ENCODE measurements around the gene CENATAC. TPM values are rescaled to one million over a fixed set of nuclear protein-coding genes. Genes with fewer than 3 reads are reported as not detected.
"Not testable (repeated sequence)": the region's sequence is repeated elsewhere in the genome, so short reads cannot be mapped to it uniquely, and the experiment has no call there.

Gene CENATAC
- total and polyA plus RNA-seq, 8 donors, result 34.5 to 53.0 (median 41.5) TPM

DNA sequence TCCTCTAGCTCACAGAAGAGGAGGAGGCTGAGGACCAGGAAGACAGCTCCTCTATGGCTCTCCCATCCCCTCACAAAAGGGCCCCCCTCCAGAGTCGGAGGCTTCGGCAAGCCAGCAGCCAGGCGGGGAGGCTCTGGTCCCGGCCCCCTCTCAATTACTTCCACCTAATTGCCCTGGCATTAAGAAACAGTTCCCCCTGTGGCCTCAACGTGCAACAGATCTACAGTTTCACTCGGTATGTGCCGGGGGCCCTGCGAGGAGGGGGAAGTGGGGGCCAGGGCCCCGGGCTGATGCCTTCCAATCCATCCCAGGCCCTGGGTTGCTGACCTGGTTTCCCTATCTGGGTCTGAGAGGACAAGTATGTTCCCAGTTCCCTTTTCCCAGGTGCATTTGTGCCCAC lies 18.5 kb upstream of the CENATAC start:
- no peaks in the 10 kb centered on the region for H3K36me3 ChIP-seq
- intact Hi-C loops (cut with DNase I), result no loop called here
- TF ChIP-seq, protein P1, sequence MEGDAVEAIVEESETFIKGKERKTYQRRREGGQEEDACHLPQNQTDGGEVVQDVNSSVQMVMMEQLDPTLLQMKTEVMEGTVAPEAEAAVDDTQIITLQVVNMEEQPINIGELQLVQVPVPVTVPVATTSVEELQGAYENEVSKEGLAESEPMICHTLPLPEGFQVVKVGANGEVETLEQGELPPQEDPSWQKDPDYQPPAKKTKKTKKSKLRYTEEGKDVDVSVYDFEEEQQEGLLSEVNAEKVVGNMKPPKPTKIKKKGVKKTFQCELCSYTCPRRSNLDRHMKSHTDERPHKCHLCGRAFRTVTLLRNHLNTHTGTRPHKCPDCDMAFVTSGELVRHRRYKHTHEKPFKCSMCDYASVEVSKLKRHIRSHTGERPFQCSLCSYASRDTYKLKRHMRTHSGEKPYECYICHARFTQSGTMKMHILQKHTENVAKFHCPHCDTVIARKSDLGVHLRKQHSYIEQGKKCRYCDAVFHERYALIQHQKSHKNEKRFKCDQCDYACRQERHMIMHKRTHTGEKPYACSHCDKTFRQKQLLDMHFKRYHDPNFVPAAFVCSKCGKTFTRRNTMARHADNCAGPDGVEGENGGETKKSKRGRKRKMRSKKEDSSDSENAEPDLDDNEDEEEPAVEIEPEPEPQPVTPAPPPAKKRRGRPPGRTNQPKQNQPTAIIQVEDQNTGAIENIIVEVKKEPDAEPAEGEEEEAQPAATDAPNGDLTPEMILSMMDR (IDR thresholded peaks at IDR 0.05), result no peak
- peaks cover 0 to 9% of the 10 kb centered on the region in 2 donors for H3K4me1 ChIP-seq
- no peak overlapping the region for H3K4me3 ChIP-seq
- DNase-seq, result no peak
- no peak overlapping the region for H3K27ac ChIP-seq
- no peaks in the 10 kb centered on the region for H3K27me3 ChIP-seq
- H3K9me3 ChIP-seq, result no peaks in the 10 kb centered on the region
- ATAC-seq, result no peak

DNA sequence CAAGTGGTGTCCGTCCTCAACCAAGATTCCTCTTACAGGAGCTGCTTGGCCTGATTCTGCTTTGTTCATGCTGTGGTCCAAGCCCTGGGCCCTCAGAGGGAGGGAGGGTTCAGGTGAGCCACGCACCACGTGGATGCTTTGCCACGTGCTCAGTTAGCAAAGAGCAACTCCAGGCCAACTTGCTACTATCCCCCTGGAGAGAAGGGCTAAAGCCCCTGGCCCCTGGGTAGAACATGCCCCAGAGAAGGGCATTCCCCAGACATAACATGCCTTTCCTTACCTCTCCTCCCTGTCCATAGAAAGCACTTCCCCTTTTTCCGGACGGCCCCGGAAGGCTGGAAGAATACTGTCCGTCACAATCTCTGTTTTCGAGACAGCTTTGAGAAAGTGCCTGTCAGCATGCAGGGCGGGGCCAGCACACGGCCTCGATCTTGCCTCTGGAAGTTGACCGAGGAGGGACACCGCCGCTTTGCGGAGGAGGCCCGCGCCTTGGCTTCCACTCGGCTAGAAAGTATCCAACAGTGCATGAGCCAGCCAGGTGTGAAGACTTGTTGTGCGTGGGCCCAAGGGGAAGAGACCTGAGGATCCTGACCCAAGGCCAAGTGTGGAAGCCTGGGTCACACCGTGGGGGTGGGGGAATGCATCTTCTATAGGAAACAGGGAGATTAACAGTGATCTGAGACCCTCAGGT lies 17.6 kb upstream of the CENATAC start:
- Histone ChIP-seq H3K4me3 (no peak overlapping the region), H3K27me3 (no peaks in the 10 kb centered on the region), H3K9me3 (no peaks in the 10 kb centered on the region), H3K4me1 (peaks cover 0 to 9% of the 10 kb centered on the region in 2 donors), H3K36me3 (no peaks in the 10 kb centered on the region), H3K27ac (no peak overlapping the region)
- TF ChIP-seq, protein P1 (IDR thresholded peaks at IDR 0.05), result no peak
- DNase-seq (peak in 1 of 4 donors; percentile 54), ATAC-seq (peak; percentile 61)
- intact Hi-C loops (cut with DNase I), result no loop called here

DNA sequence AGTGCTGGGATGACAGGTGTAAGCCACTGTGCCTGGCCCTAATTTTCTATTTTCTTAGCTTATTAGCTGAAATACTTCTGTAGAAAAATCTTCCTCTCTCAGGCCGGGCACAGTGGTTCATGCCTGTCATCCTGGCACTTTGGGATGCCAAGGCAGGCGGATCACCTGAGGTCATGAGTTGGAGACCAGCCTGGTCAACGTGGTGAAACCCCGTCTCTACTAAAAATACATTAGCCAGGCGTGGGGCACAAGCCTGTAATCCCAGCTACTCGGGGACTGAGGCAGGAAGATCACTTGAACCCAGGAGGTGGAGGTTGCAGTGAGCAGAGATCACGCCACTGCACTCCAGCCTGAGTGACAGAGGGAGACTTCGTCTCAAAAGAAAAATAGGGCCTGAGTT lies 13.6 kb upstream of the CENATAC start:
- H3K27me3 ChIP-seq; ATAC-seq; H3K4me1 ChIP-seq; H3K27ac ChIP-seq; H3K4me3 ChIP-seq; intact Hi-C loops (cut with DNase I); H3K36me3 ChIP-seq; DNase-seq; H3K9me3 ChIP-seq: not testable (repeated sequence)

DNA sequence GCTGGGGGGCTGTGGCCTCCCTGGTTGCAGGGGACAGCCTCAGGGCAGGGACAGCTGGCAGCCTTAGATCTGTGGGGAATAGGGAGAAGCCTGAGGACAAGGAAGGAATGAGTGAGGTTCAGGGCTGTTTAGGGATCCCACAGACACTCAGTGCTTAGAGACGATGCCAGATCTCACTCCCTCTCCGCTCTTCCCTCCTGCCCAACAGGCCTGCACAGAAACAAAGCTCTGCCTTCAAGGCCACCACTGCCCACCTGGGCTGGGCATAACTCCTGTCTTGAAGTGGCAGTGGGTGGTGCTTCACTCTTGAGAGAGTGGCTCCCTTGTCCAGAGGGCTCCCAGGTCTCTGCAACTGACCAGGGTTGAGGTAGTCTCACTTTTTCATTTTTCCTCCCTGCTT lies 13.1 kb upstream of the CENATAC start:
- TF ChIP-seq, protein P1 (IDR thresholded peaks at IDR 0.05), result no peak
- ATAC-seq (peak; percentile 53), DNase-seq (no peak)
- Histone ChIP-seq H3K36me3 (no peaks in the 10 kb centered on the region), H3K9me3 (no peaks in the 10 kb centered on the region), H3K4me1 (peaks cover 0 to 9% of the 10 kb centered on the region in 2 donors), H3K27me3 (no peaks in the 10 kb centered on the region), H3K4me3 (no peak overlapping the region), H3K27ac (no peak overlapping the region)
- intact Hi-C loops (cut with DNase I), result no loop called here

DNA sequence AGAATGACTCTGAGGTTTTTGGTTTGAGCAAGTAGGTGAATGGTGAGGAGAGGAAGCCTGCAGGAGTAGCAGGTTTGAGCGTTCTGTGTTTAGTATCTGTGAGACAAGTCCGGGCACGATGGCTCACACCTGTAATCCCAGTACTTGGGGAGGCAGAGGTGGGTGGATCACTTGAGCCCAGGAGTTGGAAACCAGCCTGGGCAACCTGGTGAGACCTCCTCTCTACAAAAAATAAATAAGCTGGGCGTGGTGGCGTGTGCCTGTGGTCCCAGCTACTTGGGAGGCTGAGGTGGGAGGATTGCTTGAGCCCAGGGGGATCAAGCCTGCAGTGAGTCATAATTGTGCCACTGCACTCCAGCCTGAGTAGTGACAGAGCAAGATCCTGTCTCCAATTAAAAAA lies 9.7 kb upstream of the CENATAC start:
- no peaks in the 10 kb centered on the region for H3K9me3 ChIP-seq
- H3K27me3 ChIP-seq, result no peaks in the 10 kb centered on the region
- no peak overlapping the region for H3K27ac ChIP-seq
- no peak for ATAC-seq
- no peaks in the 10 kb centered on the region for H3K36me3 ChIP-seq
- TF ChIP-seq, protein P1 (IDR thresholded peaks at IDR 0.05), result no peak
- intact Hi-C loops (cut with DNase I), result no loop called here
- no peak for DNase-seq
- no peak overlapping the region for H3K4me3 ChIP-seq
- H3K4me1 ChIP-seq, result no peaks in the 10 kb centered on the region

DNA sequence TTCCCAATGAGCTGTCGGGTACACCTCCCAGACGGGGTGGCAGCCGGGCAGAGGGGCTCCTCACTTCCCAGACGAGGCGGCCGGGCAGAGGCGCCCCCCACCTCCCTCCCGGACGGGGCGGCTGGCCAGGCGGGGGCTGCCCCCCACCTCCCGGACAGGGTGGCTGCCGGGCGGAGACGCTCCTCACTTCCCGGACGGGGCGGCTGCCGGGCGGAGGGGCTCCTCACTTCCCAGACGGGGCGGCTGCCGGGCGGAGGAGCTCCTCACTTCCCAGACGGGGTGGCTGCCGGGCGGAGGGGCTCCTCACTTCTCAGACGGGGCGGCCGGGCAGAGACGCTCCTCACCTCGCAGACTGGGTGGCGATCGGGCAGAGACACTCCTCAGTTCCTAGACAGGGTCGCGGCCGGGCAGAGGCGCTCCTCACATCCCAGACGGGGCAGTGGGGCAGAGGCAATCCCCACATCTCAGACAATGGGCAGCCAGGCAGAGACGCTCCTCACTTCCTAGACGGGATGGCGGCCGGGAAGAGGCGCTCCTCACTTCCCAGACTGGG lies 6.4 kb upstream of the CENATAC start:
- ATAC-seq, result not testable (repeated sequence)

More for the DNA sequence above, 6.4 kb upstream of the CENATAC start:
- H3K9me3 ChIP-seq; intact Hi-C loops (cut with DNase I); H3K36me3 ChIP-seq; H3K4me1 ChIP-seq; H3K27ac ChIP-seq; DNase-seq; H3K27me3 ChIP-seq; H3K4me3 ChIP-seq: not testable (repeated sequence)
